Activated CD8-positive, alpha-beta memory T cell treated with anti-CD3 and anti-CD28 coated beads, Interleukin-2, amount 50 U/mL, for 48 hours (primary cell): ENCODE data around the gene DNAJC13.

Experiments used
- DNase-seq: peaks from one replicate; pipeline ENCODE4 v3.0.0-alpha.2; 2020

DNAJC13 gene

GRCh38 chr3:132499071-132499470 is 81.8 kb downstream of the DNAJC13 start:
- DNase-seq: no peak

DNA sequence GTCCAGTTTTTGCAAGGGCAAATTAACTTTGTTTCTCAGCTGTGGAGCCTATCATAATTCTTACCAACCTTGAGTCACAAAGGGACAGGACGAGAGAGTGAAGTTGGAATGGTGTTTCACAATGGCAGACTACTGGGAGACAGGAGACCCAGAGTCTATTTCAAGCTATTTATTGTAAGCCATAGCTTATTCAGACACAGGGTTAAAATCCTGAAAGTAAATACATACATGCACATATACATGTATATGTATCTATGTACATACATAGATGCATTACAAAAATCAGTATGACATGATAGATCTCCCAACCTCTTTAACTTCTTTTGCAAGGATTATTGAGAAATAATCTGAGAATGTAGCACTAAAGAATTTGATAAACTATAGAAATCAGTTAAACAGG is 86.3 kb downstream of the DNAJC13 start:
- no peak for DNase-seq

DNA sequence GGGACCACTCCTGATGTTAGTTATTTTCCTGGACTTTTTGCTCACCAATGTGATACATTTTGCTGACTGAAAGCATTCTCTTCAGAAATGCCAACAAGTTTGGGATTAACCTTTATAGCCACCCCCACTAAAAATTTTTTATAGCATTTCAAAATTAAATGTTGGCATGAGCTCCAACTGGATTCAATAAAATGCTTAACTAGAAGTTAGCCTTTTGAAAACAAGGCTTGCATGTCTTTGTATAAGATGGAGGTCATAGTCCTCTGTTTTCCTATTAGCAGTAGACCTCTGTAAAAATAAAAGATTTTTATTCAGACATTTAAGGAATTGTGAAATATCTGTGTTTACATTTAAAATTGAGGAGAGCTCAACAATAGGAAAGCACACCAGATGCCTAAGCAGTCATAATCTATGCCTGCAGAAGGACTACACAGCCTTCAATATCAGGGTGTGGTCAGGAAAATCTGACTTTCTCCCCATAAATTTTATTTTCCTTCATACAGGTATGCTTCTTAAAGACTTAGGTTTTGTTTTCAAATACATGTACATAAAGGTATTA is 87.2 kb downstream of the DNAJC13 start:
- DNase-seq: no peak

GRCh38 chr3:132507657-132508056 is 90.4 kb downstream of the DNAJC13 start:
- no peak for DNase-seq

DNA sequence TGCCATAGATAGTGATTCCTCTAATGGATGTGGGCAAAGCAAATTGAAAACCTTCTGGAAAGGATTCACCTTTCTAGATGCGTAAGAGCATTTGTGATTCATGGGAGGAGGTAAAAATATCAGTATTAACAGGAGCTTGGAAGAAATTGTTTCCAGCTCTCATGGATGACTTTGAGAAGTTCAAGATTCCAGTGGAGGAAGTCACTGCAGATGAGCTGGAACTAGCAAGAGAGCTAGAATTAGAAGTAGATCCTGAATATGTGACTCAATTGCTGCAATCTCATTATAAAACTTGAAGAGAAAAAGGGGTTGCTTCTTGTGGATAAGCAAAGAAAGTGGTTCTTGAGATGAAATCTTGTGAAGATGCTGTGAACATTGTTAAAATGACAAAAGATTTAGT is 91.8 kb downstream of the DNAJC13 start:
- DNase-seq: no peak

DNA sequence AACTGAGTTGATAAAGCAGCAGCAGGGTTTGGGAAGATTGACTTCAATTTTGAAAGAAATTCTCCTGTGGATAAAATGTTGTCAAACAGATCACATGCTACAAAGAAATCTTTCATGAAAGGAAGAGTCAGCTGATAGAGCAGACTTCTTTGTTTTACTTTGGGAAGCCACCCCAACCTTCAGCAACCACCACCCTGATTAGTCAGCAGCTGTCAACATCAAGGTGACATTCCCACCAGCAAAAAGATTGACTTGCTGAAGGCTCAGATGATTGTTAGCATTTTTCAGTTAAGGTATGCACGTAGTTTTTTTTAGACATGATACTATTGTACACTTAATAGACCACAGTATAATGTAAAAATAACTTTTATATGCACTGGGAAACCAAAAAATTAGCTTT is 92.2 kb downstream of the DNAJC13 start:
- no peak for DNase-seq

DNA sequence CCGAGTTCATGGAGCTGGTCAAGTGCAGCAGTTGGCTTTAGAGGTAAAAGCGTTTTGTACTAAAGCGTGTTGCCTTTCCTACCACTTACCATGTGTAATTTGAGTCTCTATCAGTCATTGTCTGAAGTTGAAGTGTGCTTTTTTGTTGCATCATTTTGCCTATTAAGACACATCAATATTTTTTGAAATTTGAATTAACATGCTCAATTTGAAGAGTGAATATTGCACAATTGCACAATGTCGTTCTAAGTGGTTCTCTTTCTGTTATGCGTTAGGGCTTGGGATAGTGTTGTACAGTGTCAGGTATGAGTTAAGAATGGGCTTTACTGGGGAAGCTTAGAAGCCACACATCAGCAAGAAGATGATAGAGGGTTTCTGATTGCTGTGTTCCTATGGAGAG is 95.8 kb downstream of the DNAJC13 start:
- DNase-seq: no peak

- DNase-seq: no peak
Measured at GRCh38 chr3:132517311-132517710, 100.0 kb downstream of the DNAJC13 start.

GRCh38 chr3:132519914-132520313 is 102.6 kb downstream of the DNAJC13 start:
- no peak for DNase-seq

DNA sequence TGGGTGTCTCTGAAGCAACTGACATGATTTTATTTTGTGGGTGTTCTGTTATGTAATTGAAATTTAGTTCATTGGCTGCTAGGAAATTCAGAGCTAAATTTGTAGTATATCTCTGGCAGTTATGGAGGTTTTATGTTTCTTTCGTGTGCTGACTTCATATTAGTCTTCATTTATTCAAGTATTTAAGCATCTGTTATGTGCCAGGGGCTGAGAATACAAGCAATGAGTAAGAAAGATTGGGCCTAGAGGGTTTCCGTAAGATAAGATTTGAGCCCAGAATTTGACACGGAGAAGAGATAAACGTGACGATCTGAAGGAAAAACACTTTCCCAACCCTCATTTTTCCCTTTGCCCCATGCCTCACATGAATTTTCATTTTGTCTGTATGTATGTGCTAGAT is 104.6 kb downstream of the DNAJC13 start:
- no peak for DNase-seq

DNA sequence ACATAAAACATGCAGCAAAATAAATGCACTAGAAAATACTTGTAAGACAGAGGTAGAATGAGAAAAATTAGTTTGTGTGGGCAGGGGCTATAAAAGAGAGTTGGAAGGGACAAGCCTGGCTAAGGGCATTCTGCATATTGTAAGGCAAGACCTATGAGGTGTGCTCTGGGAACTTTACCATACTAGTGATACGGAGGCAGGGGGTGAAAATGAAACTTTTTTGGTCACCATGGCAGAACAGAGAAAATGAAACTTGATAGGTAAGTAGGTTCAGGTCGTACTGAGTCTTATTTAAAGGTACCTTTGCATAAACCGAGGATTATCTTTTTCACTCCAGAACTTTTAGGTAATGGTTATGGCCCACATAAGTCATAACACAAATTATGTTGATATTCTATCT is 105.1 kb downstream of the DNAJC13 start:
- no peak for DNase-seq

DNA sequence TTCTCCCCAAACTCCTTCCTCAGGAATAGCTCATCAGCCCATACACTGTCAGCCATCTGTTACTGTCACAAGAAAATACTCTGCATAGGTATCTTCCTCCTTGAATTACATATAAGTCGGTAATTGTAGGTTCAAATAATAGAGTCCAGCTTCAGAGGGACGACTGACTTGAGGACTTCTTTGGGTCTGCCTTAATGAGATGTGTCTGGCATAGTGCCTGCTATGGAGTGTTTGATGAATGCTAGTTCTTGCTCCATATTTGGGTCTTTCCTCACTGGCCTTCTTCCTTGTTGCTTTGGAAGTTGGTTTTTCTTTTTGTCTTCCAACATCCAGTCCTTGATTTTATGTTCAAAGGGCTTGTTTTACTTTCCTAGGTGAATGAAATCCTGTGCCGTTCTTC is 113.3 kb downstream of the DNAJC13 start:
- DNase-seq: no peak

GRCh38 chr3:132535575-132536441 is 118.5 kb downstream of the DNAJC13 start:
- DNase-seq: peak; percentile 73

GRCh38 chr3:132536442-132537153 is 119.3 kb downstream of the DNAJC13 start:
- DNase-seq: no peak

DNA sequence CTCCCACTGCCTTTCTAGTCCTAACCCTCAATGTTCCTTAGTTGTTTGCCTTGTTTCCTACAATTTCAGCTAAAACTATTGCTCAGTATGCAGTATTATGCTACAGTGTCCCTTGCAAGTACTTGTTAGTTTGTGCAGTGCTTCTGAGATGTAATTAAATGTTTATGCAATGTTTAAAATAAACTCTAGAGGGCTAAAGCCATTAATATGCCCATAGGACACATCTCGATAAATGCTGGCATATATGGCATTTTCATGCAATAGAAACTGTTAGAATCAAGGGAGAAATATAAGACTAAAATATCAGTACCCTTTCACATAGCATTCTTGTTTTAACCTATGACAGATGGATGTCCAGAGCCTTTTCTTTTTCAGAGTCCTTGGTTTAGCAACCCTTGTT is 120.0 kb downstream of the DNAJC13 start:
- no peak for DNase-seq

GRCh38 chr3:132538072-132538471 is 120.8 kb downstream of the DNAJC13 start:
- no peak for DNase-seq

DNA sequence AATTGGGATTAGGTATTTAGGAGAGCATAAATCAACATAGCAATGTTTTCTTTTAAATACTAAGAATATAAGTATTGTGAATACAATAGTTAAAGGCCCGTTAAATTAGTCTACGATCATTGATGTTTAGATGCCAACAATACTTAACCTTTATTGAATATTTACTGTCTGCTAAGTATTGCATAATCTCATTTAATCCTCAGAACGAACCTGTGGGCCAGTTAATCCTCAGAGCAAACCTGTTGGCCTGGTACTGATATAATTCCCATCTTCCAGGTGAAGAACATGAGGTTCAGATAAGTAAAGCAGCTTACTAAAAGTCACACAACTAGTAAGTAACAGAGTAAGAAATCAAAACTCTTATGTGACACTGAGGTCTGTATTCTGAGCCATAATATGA is 122.4 kb downstream of the DNAJC13 start:
- DNase-seq: no peak

- no peak for DNase-seq
Measured at GRCh38 chr3:132542577-132542976, 125.3 kb downstream of the DNAJC13 start.

- DNase-seq: no peak
Measured at GRCh38 chr3:132543011-132543739, 125.9 kb downstream of the DNAJC13 start.

DNA sequence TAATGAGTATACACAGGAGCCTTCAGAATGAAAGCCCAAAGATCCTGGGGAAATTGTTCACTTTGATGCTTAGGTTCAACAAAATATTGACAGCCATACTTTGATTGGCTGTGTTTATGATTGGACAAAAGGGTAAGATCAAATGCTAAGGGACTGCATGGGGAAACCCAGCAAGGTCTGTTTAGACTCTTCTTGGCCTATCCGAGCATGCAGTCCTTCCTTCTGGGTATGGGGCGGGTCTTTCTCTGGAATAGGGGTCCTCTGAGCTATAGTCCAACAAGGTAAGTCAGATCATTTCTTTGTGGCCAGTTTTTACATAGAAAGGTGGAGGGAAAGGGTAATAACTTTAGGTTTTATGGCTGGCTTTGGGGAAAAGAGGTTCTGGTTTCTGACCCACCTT is 126.8 kb downstream of the DNAJC13 start:
- no peak for DNase-seq

DNA sequence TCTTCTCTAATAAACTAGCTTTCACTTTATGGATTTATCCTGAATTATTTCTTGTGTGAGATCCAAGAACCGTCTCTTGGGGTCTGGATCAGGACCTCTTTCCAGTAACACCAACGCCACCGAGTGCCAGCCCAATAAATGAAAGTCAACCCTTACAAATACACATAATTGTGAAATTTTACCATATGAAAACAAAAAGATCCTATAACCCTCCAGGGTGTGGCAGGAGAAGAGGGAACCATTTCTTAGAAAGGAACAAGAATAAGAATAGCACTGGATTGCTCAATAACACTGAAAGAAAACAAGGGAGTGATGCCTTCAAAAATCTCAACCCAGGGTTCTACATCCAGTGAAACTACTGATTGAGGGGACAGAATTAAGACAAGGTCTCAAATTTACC is 128.2 kb downstream of the DNAJC13 start:
- no peak for DNase-seq

DNA sequence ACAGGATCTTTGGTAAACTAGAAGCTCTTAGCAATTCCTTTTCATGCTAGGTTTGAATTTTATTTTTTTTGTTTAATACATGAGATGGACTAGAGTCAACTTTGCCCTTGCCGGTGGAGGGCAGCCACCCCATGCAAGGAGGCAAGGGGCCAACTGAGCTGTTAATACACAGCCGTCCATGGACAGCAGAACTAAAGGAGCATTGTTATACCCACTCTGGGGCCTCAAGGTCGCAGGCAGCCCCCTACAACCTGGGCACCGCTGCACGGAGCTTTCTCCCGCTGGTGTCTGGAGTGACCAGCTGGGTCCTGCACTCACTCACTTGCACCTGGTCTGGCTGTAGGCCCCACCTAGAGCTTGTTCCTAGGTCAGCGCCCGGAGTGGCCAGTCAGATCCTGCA is 131.9 kb downstream of the DNAJC13 start:
- no peak for DNase-seq

DNA sequence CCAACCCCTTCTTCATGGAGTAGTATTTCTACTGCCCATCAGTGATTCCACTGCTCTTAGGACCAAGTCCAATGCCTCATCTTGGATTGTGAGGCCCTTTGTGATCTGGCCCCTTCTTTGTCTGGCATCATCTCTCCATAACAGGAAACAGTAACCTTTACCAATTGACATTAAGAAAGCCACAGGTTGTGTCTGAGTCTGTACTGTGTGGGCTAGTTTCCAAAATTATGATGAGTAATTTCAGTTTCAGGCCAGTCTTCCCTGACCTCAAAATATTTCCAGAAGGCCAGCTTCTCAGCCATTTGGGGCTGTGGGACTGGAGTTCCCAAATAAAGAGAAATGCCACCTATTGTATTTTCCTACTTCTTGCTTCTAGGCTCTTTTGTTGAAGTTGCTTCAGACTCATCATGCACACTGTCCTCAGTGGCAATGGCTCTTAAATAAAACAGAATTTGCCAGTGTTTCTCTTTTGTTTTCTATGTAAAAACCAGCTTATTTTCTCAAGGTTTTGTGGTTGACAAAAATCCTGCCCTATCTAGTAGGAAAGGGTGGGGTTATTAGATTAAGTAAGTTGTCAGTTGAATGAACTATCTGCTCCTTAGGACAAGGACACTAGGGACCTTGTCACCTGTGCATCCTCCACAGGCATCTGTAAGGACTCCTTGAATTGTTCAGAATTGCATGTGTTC is 132.7 kb downstream of the DNAJC13 start:
- DNase-seq: no peak
